K562 (cell line): Measurements from ENCODE around the gene MAP1LC3B2. TPM values are rescaled to one million over a fixed set of nuclear protein-coding genes. Genes with fewer than 3 reads are reported as not detected.
A peak's percentile ranks its signal among the peaks of the same experiment; 100 is the strongest.

Source experiments
- ARID1B ChIP-seq: fragments of 450-650 bp; IDR thresholded peaks from 2 replicates; pipeline ENCODE4 v1.6.1; 2016; ENCODE audit warnings: antibody characterized with exemption, mild to moderate bottlenecking, inconsistent platforms
- BRD9 ChIP-seq: fragments of 450-650 bp; IDR thresholded peaks from 2 replicates; pipeline ENCODE4 v1.6.1; 2018; ENCODE audit warnings: low read depth; ENCODE audit not compliant: partially characterized antibody
- CBFB ChIP-seq: sonication (generic); formaldehyde crosslinking; IDR thresholded peaks from 2 replicates; pipeline ENCODE4 v1.4.0; 2020; ENCODE audit warnings: mild to moderate bottlenecking, missing genetic modification reagents
- CBX5 ChIP-seq: IDR thresholded peaks from 2 replicates; pipeline ENCODE4 v1.6.1; 2014; ENCODE audit warnings: low read depth, borderline replicate concordance
- CC2D1A ChIP-seq: fragments of 450-650 bp; IDR thresholded peaks from 2 replicates; pipeline ENCODE4 v1.6.1; 2017; ENCODE audit warnings: mild to moderate bottlenecking
- EP400 ChIP-seq: fragments of 450-650 bp; IDR thresholded peaks from 2 replicates; pipeline ENCODE4 v1.6.1; 2017; ENCODE audit warnings: antibody characterized with exemption, mild to moderate bottlenecking, moderate library complexity
- ETS1 ChIP-seq: conservative IDR thresholded peaks from 2 replicates; pipeline ENCODE4 v1.6.1; 2011; ENCODE audit warnings: low read depth, mild to moderate bottlenecking, low read length; ENCODE audit not compliant: control insufficient read depth
- HNRNPLL ChIP-seq: fragments of 200-400 bp; formaldehyde crosslinking; IDR thresholded peaks from 2 replicates; pipeline ENCODE4 v1.6.1; 2017; ENCODE audit warnings: low read length, low read depth, mild to moderate bottlenecking; ENCODE audit not compliant: poor library complexity, severe bottlenecking
- ILF3 ChIP-seq: fragments of 450-650 bp; IDR thresholded peaks from 2 replicates; pipeline ENCODE4 v1.6.1; 2018; ENCODE audit warnings: antibody characterized with exemption, mild to moderate bottlenecking, moderate library complexity, borderline replicate concordance
- MAFG ChIP-seq: fragments of 450-650 bp; conservative IDR thresholded peaks from 2 replicates; pipeline ENCODE4 v1.6.1; 2016; ENCODE audit warnings: missing genetic modification characterization, missing compliant biosample characterization
- MAX ChIP-seq: sonication (generic); formaldehyde crosslinking; IDR thresholded peaks from 2 replicates; pipeline ENCODE4 v1.9.0; 2022; ENCODE audit warnings: mild to moderate bottlenecking, missing genetic modification reagents
- MTA3 ChIP-seq: fragments of 450-650 bp; formaldehyde crosslinking; IDR thresholded peaks from 2 replicates; pipeline ENCODE4 v1.6.1; 2017; ENCODE audit warnings: mild to moderate bottlenecking, borderline replicate concordance
- NCOA1 ChIP-seq: fragments of 450-650 bp; IDR thresholded peaks from 2 replicates; pipeline ENCODE4 v1.6.1; 2016; ENCODE audit warnings: low read depth
- NCOA2 ChIP-seq, 2 experiments: fragments of 450-650 bp; IDR thresholded peaks; 2 replicates each; pipeline ENCODE4 v1.6.1; 2018; ENCODE audit warnings: mild to moderate bottlenecking in 2 of 2, moderate library complexity in 1 of 2; ENCODE audit not compliant: partially characterized antibody in 2 of 2
- NFE2 ChIP-seq: IDR thresholded peaks from 2 replicates; pipeline ENCODE4 v1.6.1; 2014; ENCODE audit warnings: antibody characterized with exemption, low read depth
- POLR3G ChIP-seq: IDR thresholded peaks from 2 replicates; pipeline ENCODE4 v1.6.1; 2011; ENCODE audit not compliant: insufficient read length, insufficient replicate concordance; ENCODE audit errors: extremely low read depth
- SMARCC2 ChIP-seq: fragments of 450-650 bp; IDR thresholded peaks from 2 replicates; pipeline ENCODE4 v1.6.1; 2017; ENCODE audit warnings: antibody characterized with exemption, moderate library complexity, mild to moderate bottlenecking, low read depth
- SREBF1 ChIP-seq: fragments of 150-350 bp; IDR thresholded peaks from 2 replicates; pipeline ENCODE4 v1.6.1; 2014; ENCODE audit warnings: antibody characterized with exemption, low read depth, low read length, borderline replicate concordance
- TAF15 ChIP-seq: fragments of 200-400 bp; formaldehyde crosslinking; IDR thresholded peaks from 2 replicates; pipeline ENCODE4 v1.6.1; 2017; ENCODE audit warnings: mild to moderate bottlenecking, low read depth, low read length, moderate library complexity
- TAF9B ChIP-seq: fragments of 450-650 bp; IDR thresholded peaks from 2 replicates; pipeline ENCODE4 v1.6.1; 2018; ENCODE audit warnings: mild to moderate bottlenecking; ENCODE audit not compliant: partially characterized antibody
- ZNF589 ChIP-seq: fragments of 200-800 bp; sonication (Bioruptor generic); IDR thresholded peaks from 2 replicates; pipeline ENCODE4 v1.6.1; 2016; ENCODE audit warnings: low read depth, missing genetic modification characterization, missing compliant biosample characterization
- ZNF79 ChIP-seq: fragments of 250-450 bp; sonication (Bioruptor Pico); IDR thresholded peaks from 2 replicates; pipeline ENCODE4 v1.4.0; 2020; ENCODE audit warnings: low read depth, mild to moderate bottlenecking, moderate library complexity
- polyA plus RNA-seq, 8 experiments: library from polyadenylated mRNA; depleted of rRNA in 4 of 8; stranded (reverse) in 5 of 8; unstranded in 3 of 8; fragments of >200 nt; fragmentation: Nextera tagmentation in 2 of 8; fragmentation: Illumina TruSeq in 1 of 8; extraction: Ambion mirVana in 2 of 8; extraction: Trizol in 1 of 8; gene quantifications; 2 replicates each; pipeline versions ENCODE4 v1.2.1 to v1.2.3, GENCODE V29; 2011 to 2014; ENCODE audit warnings: inconsistent platforms in 1 of 8, missing spikeins in 1 of 8
- total RNA-seq, 7 experiments: library from RNA; depleted of rRNA in 6 of 7; stranded (reverse); fragments of >200 nt in 6 of 7; fragmentation: Illumina TruSeq in 2 of 7; extraction: Trizol in 2 of 7; gene quantifications; 2 replicates each; pipeline versions ENCODE4 v1.2.1 to v1.2.3, GENCODE V29; 2011 to 2021; ENCODE audit warnings: low replicate concordance in 1 of 7
- TF ChIP-seq, protein P1 (sequence below), 2 experiments: fragments of 150-350 bp in 1 of 2; IDR thresholded peaks; 2 replicates each; pipeline ENCODE4 v1.6.1; 2012 to 2016; ENCODE audit warnings: low read depth in 2 of 2, low read length in 2 of 2, mild to moderate bottlenecking in 1 of 2, moderate library complexity in 1 of 2

MAP1LC3B2 gene
- total and polyA plus RNA-seq, 9 of the 15 experiments (the other 6 are each of a cell fraction or from before 2014, with no cell fraction given), result 0.53 to 2.8 (median 0.76) TPM; not detected in 2

GRCh38 chr12:116559162-116559935 lies at the start of gene MAP1LC3B2 (continued):
- peak; percentile 98 for TF ChIP-seq NFE2
- peak; percentile 96 for TF ChIP-seq CBFB (CRISPR knock-in tag)
- peak; percentile 87 for TF ChIP-seq TAF9B
- peak; percentile 100 for TF ChIP-seq MAFG (tag)
- peak; percentile 90 for TF ChIP-seq MAX
- peak; percentile 77; the same call in 1 of the 2 replicates for TF ChIP-seq SMARCC2
- peak; percentile 94 for TF ChIP-seq ZNF589 (CRISPR knock-in tag)
- TF ChIP-seq ILF3, result no peak
- TF ChIP-seq ZNF79 (CRISPR knock-in tag), result peak; percentile 28; the same call in 1 of the 2 replicates
- peak; percentile 82 for TF ChIP-seq EP400
- peak in 1 of 2 experiments; percentile 43 for TF ChIP-seq NCOA2 (IDR thresholded peaks at IDR 0.05; ENCODE audit: partially characterized antibody in 2 of 2)
- TF ChIP-seq ARID1B, result peak; percentile 98
- TF ChIP-seq TAF15, result no peak
- peak; percentile 53; the same call in 1 of the 2 replicates for TF ChIP-seq CC2D1A
- TF ChIP-seq SREBF1, result no peak
- peak; percentile 94 for TF ChIP-seq BRD9
- peak; percentile 89 for TF ChIP-seq MTA3
- peak; percentile 21; the same call in 1 of the 2 replicates for TF ChIP-seq CBX5
- TF ChIP-seq, protein P1, sequence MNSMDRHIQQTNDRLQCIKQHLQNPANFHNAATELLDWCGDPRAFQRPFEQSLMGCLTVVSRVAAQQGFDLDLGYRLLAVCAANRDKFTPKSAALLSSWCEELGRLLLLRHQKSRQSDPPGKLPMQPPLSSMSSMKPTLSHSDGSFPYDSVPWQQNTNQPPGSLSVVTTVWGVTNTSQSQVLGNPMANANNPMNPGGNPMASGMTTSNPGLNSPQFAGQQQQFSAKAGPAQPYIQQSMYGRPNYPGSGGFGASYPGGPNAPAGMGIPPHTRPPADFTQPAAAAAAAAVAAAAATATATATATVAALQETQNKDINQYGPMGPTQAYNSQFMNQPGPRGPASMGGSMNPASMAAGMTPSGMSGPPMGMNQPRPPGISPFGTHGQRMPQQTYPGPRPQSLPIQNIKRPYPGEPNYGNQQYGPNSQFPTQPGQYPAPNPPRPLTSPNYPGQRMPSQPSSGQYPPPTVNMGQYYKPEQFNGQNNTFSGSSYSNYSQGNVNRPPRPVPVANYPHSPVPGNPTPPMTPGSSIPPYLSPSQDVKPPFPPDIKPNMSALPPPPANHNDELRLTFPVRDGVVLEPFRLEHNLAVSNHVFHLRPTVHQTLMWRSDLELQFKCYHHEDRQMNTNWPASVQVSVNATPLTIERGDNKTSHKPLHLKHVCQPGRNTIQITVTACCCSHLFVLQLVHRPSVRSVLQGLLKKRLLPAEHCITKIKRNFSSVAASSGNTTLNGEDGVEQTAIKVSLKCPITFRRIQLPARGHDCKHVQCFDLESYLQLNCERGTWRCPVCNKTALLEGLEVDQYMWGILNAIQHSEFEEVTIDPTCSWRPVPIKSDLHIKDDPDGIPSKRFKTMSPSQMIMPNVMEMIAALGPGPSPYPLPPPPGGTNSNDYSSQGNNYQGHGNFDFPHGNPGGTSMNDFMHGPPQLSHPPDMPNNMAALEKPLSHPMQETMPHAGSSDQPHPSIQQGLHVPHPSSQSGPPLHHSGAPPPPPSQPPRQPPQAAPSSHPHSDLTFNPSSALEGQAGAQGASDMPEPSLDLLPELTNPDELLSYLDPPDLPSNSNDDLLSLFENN (IDR thresholded peaks at IDR 0.05; ENCODE audit: low read depth in 2 of 2, low read length in 2 of 2), result peak in 1 of 2 experiments; percentile 91; a peak in 2 of 4 replicates
- TF ChIP-seq POLR3G, result no peak
- peak; percentile 25; the same call in 1 of the 2 replicates for TF ChIP-seq ETS1
- TF ChIP-seq NCOA1, result peak; percentile 77
- peak; percentile 40 for TF ChIP-seq HNRNPLL
